Neural progenitor cell (in vitro differentiated cells): ENCODE data around the gene SSBP4. TPM values are rescaled to one million over a fixed set of nuclear protein-coding genes. Genes with fewer than 3 reads are reported as not detected.
"Not testable (repeated sequence)": the region's sequence is repeated elsewhere in the genome, so short reads cannot be mapped to it uniquely, and the experiment has no call there.

Experiments
- DNase-seq: peaks from one replicate; pipeline ENCODE4 v3.0.0-alpha.2; 2016; ENCODE audit warnings: low spot score
- H2AFZ ChIP-seq: fragments of 200-600 bp; sonication (generic); replicated peaks from 2 replicates; pipeline ENCODE4 v1.6.1; 2016; ENCODE audit warnings: antibody characterized with exemption
- H3F3A ChIP-seq: fragments of 200-600 bp; sonication (generic); 2 replicates; pipeline ENCODE4 v1.6.1; 2016; ENCODE audit warnings: antibody characterized with exemption, low read depth
- H3K27ac ChIP-seq: fragments of 200-600 bp; sonication (generic); 2 replicates; pipeline ENCODE4 v1.5.1; 2016; ENCODE audit warnings: mild to moderate bottlenecking
- H3K27me3 ChIP-seq: fragments of 200-600 bp; sonication (generic); 2 replicates; pipeline ENCODE4 v1.6.1; 2016; ENCODE audit warnings: mild to moderate bottlenecking, moderate library complexity
- H3K36me3 ChIP-seq: fragments of 200-600 bp; sonication (generic); 2 replicates; pipeline ENCODE4 v1.5.1; 2016
- H3K4me1 ChIP-seq: fragments of 200-600 bp; sonication (generic); 2 replicates; pipeline ENCODE4 v1.6.1; 2016; ENCODE audit warnings: mixed run types
- H3K4me2 ChIP-seq: fragments of 200-600 bp; sonication (generic); 2 replicates; pipeline ENCODE4 v1.6.1; 2016
- H3K4me3 ChIP-seq: fragments of 200-600 bp; sonication (generic); 2 replicates; pipeline ENCODE4 v1.5.1; 2016
- H3K79me2 ChIP-seq: fragments of 200-600 bp; sonication (generic); 2 replicates; pipeline ENCODE4 v1.6.1; 2016; ENCODE audit warnings: low read depth
- H3K9ac ChIP-seq: fragments of 200-600 bp; sonication (generic); 2 replicates; pipeline ENCODE4 v1.6.1; 2016
- H3K9me3 ChIP-seq: fragments of 200-600 bp; sonication (generic); 2 replicates; pipeline ENCODE4 v1.5.1; 2016; ENCODE audit warnings: low read depth
- H4K20me1 ChIP-seq: fragments of 200-600 bp; sonication (generic); 2 replicates; pipeline ENCODE4 v1.6.1; 2016; ENCODE audit warnings: low read depth
- H3K27ac Mint-ChIP-seq: 3 replicates; pipeline ENCODE4 v1.8.0; 2021; ENCODE audit warnings: mixed read lengths
- H3K27me3 Mint-ChIP-seq: 2 replicates; pipeline ENCODE4 v1.8.0; 2022; ENCODE audit warnings: low read depth, mild to moderate bottlenecking, inconsistent platforms, moderate library complexity, mixed read lengths; ENCODE audit not compliant: insufficient read depth
- H3K36me3 Mint-ChIP-seq: 3 replicates; pipeline ENCODE4 v1.8.0; 2021; ENCODE audit warnings: mixed read lengths
- H3K4me1 Mint-ChIP-seq: 3 replicates; pipeline ENCODE4 v1.8.0; 2021; ENCODE audit warnings: mixed read lengths
- H3K4me3 Mint-ChIP-seq: 3 replicates; pipeline ENCODE4 v1.8.0; 2021; ENCODE audit warnings: mild to moderate bottlenecking, moderate library complexity, mixed read lengths
- H3K9me3 Mint-ChIP-seq: 3 replicates; pipeline ENCODE4 v1.8.0; 2020; ENCODE audit warnings: mixed read lengths
- EZH2 ChIP-seq: fragments of 200-600 bp; sonication (generic); IDR thresholded peaks from 2 replicates; pipeline ENCODE4 v1.6.1; 2017; ENCODE audit warnings: antibody characterized with exemption, mild to moderate bottlenecking, moderate library complexity
- EZH2phosphoT487 ChIP-seq: fragments of 200-600 bp; sonication (generic); IDR thresholded peaks from 2 replicates; pipeline ENCODE4 v1.6.1; 2017; ENCODE audit warnings: antibody characterized with exemption
- total RNA-seq: library from RNA; depleted of rRNA; stranded (reverse); fragments of >200 nt; gene quantifications from 2 replicates; pipeline ENCODE4 v1.2.3, GENCODE V29; 2015; ENCODE audit warnings: low replicate concordance
- TF ChIP-seq, protein P1 (sequence below): fragments of 200-600 bp; sonication (generic); IDR thresholded peaks from 2 replicates; pipeline ENCODE4 v1.5.1; 2017; ENCODE audit warnings: antibody characterized with exemption, mild to moderate bottlenecking

SSBP4 gene
- total RNA-seq, 1 donor from 2014 or later: 21.1 TPM

DNA sequence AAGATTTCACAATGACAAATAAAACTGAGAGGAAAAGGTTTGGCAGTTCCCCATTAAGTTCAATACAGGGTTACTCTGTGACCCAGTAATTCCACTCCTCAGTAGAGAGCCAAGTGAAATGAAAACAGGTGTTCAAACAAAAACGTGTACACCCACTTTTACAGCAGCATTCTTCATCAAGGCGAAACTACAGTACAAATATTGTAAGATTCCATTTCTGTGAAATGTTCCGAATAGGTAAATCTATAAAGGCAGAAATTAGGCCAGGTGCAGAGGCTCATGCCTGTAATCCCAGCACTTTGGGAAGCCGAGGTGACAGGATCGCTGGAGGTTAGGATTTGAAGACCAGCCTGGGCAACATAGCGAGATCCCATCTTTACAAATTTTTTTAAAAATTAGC lies 42.2 kb upstream of the SSBP4 start:
- Histone ChIP-seq H3K27ac (no peak overlapping the region), H3K36me3 (no peaks in the 10 kb centered on the region), H3F3A (peaks cover 6% of the 10 kb centered on the region), H3K79me2 (no peaks in the 10 kb centered on the region), H3K27me3 (no peaks in the 10 kb centered on the region), H3K4me3 (no peak overlapping the region), H3K4me2 (no peak overlapping the region), H3K9me3 (no peaks in the 10 kb centered on the region), H2AFZ (no peak overlapping the region), H4K20me1 (no peaks in the 10 kb centered on the region), H3K4me1 (peaks cover 5% of the 10 kb centered on the region), H3K9ac (no peak overlapping the region)
- Mint-ChIP-seq H3K9me3 (no peaks in the 10 kb centered on the region), H3K27ac (no peak overlapping the region), H3K27me3 (peaks cover 5% of the 10 kb centered on the region), H3K4me3 (peak overlapping the region; percentile 15), H3K4me1 (peaks cover 35% of the 10 kb centered on the region), H3K36me3 (no peaks in the 10 kb centered on the region)
- DNase-seq: no peak
- no peak for TF ChIP-seq EZH2
- TF ChIP-seq, protein P1, sequence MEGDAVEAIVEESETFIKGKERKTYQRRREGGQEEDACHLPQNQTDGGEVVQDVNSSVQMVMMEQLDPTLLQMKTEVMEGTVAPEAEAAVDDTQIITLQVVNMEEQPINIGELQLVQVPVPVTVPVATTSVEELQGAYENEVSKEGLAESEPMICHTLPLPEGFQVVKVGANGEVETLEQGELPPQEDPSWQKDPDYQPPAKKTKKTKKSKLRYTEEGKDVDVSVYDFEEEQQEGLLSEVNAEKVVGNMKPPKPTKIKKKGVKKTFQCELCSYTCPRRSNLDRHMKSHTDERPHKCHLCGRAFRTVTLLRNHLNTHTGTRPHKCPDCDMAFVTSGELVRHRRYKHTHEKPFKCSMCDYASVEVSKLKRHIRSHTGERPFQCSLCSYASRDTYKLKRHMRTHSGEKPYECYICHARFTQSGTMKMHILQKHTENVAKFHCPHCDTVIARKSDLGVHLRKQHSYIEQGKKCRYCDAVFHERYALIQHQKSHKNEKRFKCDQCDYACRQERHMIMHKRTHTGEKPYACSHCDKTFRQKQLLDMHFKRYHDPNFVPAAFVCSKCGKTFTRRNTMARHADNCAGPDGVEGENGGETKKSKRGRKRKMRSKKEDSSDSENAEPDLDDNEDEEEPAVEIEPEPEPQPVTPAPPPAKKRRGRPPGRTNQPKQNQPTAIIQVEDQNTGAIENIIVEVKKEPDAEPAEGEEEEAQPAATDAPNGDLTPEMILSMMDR: no peak
- no peak for TF ChIP-seq EZH2phosphoT487

DNA sequence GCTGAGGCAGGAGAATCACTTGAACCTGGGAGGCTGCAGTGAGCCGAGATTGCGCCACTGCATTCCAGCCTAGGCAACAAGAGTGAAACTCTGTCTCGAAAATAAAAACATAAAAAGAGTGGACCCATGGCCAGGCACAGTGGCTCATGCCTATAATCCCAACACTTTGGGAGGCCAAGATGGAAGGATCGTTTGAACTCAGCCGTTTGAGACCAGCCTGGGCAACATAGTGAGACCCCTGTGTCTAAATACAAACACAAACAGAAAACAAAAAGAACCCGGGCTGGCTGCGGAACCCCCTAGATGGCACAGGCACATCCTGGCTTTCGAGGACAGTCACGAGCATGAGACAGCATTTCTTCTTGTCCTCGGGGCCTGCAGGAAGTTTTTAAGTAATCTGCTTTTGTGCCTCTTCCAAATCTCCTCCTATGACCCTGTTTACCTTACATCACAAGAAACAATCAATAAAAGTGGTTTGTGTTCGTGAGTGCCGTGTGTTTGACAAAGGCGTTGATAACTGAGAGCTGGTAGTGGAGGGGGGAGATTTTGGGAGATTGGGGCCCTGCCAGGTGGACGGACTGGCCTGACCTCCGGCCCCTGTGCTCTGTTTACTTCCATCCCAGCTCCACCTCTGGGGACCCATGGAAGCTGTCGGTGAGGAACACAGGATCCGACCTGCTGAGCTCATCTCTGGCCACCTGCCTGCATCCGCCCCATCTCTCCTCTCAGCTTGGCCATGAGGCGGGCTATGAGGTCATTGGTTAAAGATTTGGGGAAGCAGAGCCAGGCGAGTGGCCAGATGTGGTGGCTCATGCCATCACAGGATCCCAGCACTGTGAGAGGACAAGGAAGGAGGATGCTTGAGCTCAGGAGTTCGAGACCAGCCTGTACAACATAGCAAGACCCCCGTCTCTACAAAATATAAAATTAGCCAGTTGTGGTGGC lies 39.1 kb upstream of the SSBP4 start:
- Histone ChIP-seq H3K4me2 (no peak overlapping the region), H4K20me1 (no peaks in the 10 kb centered on the region), H3K4me3 (no peak overlapping the region), H3K79me2 (no peaks in the 10 kb centered on the region), H3K4me1 (no peaks in the 10 kb centered on the region), H3K9ac (peak overlapping the region; percentile 10), H3F3A (peaks cover 6% of the 10 kb centered on the region), H3K27me3 (no peaks in the 10 kb centered on the region), H3K27ac (no peak overlapping the region), H3K9me3 (no peaks in the 10 kb centered on the region), H2AFZ (peak overlapping the region; percentile 34), H3K36me3 (no peaks in the 10 kb centered on the region)
- Mint-ChIP-seq H3K4me3 (no peak overlapping the region), H3K36me3 (no peaks in the 10 kb centered on the region), H3K4me1 (peaks cover 27% of the 10 kb centered on the region), H3K27ac (no peak overlapping the region), H3K9me3 (no peaks in the 10 kb centered on the region), H3K27me3 (peaks cover 6% of the 10 kb centered on the region)
- no peak for DNase-seq
- no peak for TF ChIP-seq EZH2
- TF ChIP-seq, protein P1: no peak

- H3K9me3 Mint-ChIP-seq: no peaks in the 10 kb centered on the region
- H3K4me3 ChIP-seq: no peak overlapping the region
- peaks cover 25% of the 10 kb centered on the region for H3K4me1 Mint-ChIP-seq
- H3K79me2 ChIP-seq: no peaks in the 10 kb centered on the region
- H3K9me3 ChIP-seq: no peaks in the 10 kb centered on the region
- H3K4me1 ChIP-seq: no peaks in the 10 kb centered on the region
- H3K4me2 ChIP-seq: no peak overlapping the region
- no peak overlapping the region for H3K27ac Mint-ChIP-seq
- H3K4me3 Mint-ChIP-seq: no peak overlapping the region
- no peaks in the 10 kb centered on the region for H3K36me3 Mint-ChIP-seq
- peaks cover 11% of the 10 kb centered on the region for H3K27me3 Mint-ChIP-seq
- peaks cover 6% of the 10 kb centered on the region for H3F3A ChIP-seq
- no peak overlapping the region for H2AFZ ChIP-seq
- TF ChIP-seq EZH2phosphoT487 (no peak), EZH2 (no peak)
- TF ChIP-seq, protein P1: no peak
- no peaks in the 10 kb centered on the region for H4K20me1 ChIP-seq
- no peak for DNase-seq
- no peak overlapping the region for H3K9ac ChIP-seq
- H3K27me3 ChIP-seq: peaks cover under 1% of the 10 kb centered on the region
- H3K36me3 ChIP-seq: no peaks in the 10 kb centered on the region
- no peak overlapping the region for H3K27ac ChIP-seq
These were observed 38.4 kb upstream of the SSBP4 start for GRCh38 chr19:18380843-18381242.

- H3K9me3 Mint-ChIP-seq, H2AFZ ChIP-seq, H3K9me3 ChIP-seq, H3K36me3 Mint-ChIP-seq, H3K4me3 Mint-ChIP-seq, H3K4me2 ChIP-seq, H3K4me1 ChIP-seq, H4K20me1 ChIP-seq, H3K36me3 ChIP-seq, H3K4me3 ChIP-seq, DNase-seq, H3K27ac ChIP-seq, H3K27ac Mint-ChIP-seq, H3K9ac ChIP-seq, H3K79me2 ChIP-seq: not testable (repeated sequence)
- peaks cover 16% of the 10 kb centered on the region for H3K4me1 Mint-ChIP-seq
- Histone ChIP-seq H3F3A (peaks cover 12% of the 10 kb centered on the region), H3K27me3 (peaks cover 28% of the 10 kb centered on the region)
- peaks cover 16% of the 10 kb centered on the region for H3K27me3 Mint-ChIP-seq
These were observed 35.6 kb upstream of the SSBP4 start for GRCh38 chr19:18383622-18384021.
